GM12878 (cell line): ENCODE results near the gene GNRHR. TPM values are rescaled to one million over a fixed set of nuclear protein-coding genes. Genes with fewer than 3 reads are reported as not detected.
A peak's percentile ranks its signal among the peaks of the same experiment; 100 is the strongest.

Experiments
- ATAC-seq: fragments of 200-7000 bp; cut with Tn5 transposase; 3 replicates; pipeline ENCODE4 v1.9.1; 2020; ENCODE audit warnings: mild to moderate bottlenecking, moderate library complexity
- BruUV-seq: library from RNA; stranded (reverse); fragments of 400-500 nt; replicated peaks from 2 replicates; lab custom pipeline; 2021; lab: Mats Ljungman, UMichigan
- CTCF ChIA-PET: fragments of 300-600 bp; sonication (Branson Sonifier 250); formaldehyde crosslinking; extraction: SDS; loops from one replicate; lab custom pipeline; 2021; ENCODE audit warnings: inconsistent platforms; lab: Yijun Ruan, JAX
- POLR2A ChIA-PET: fragments of 350-600 bp; formaldehyde crosslinking; extraction: SDS; loops from one replicate; lab custom pipeline; 2021; ENCODE audit warnings: inconsistent platforms; lab: Charles Lee
- RAD21 ChIA-PET: fragments of 300-600 bp; sonication (Branson Sonifier 250); formaldehyde crosslinking; loops from one replicate; lab custom pipeline; 2023; ENCODE audit warnings: antibody characterized with exemption; ENCODE audit not compliant: unreplicated experiment; lab: Charles Lee
- SMC1A ChIA-PET: fragments of 300-600 bp; sonication (Branson Sonifier 250); formaldehyde crosslinking; loops from one replicate; lab custom pipeline; 2023; ENCODE audit not compliant: unreplicated experiment, uncharacterized antibody; lab: Charles Lee
- DNase-seq: peaks from one replicate; pipeline ENCODE4 v3.0.0-alpha.2; 2011; ENCODE audit warnings: low read depth, low spot score
- FAIRE-seq: peaks from 3 replicates; lab custom pipeline; 2011; peaks lifted over from hg19 to GRCh38; lab: Jason Lieb, UNC
- H2AFZ ChIP-seq: 2 replicates; pipeline ENCODE4 v1.6.0; 2011; ENCODE audit warnings: low read depth, low read length, control low read depth; ENCODE audit not compliant: control insufficient read depth
- H3K27ac ChIP-seq: 2 replicates; pipeline ENCODE4 v1.5.1; 2011; ENCODE audit warnings: control low read depth; ENCODE audit not compliant: control insufficient read depth, insufficient read depth
- H3K27me3 ChIP-seq, 2 experiments: replicated peaks in 1 of 2; 2 replicates each; pipeline versions ENCODE4 v1.6.0 to v1.6.1; 2011; ENCODE audit warnings: low read length in 1 of 2; ENCODE audit not compliant: control insufficient read depth in 2 of 2, insufficient read depth in 2 of 2
- H3K36me3 ChIP-seq, 2 experiments: 2 replicates each; pipeline ENCODE4 v1.5.1; 2011; ENCODE audit warnings: low read length in 1 of 2; ENCODE audit not compliant: control insufficient read depth in 2 of 2, insufficient read depth in 2 of 2
- H3K4me1 ChIP-seq: 2 replicates; pipeline ENCODE4 v1.6.1; 2011; ENCODE audit warnings: mild to moderate bottlenecking, low read length, moderate library complexity, mixed read lengths; ENCODE audit not compliant: control insufficient read depth, insufficient read depth
- H3K4me2 ChIP-seq: 2 replicates; pipeline ENCODE4 v1.6.0; 2011; ENCODE audit warnings: control low read depth; ENCODE audit not compliant: control insufficient read depth, insufficient read depth
- H3K4me3 ChIP-seq: fragments of 200-600 bp; sonication (generic); 2 replicates; pipeline ENCODE4 v1.5.1; 2016
- H3K79me2 ChIP-seq: 2 replicates; pipeline ENCODE4 v1.6.0; 2011; ENCODE audit warnings: low read length; ENCODE audit not compliant: control insufficient read depth, insufficient read depth
- H3K9ac ChIP-seq: 2 replicates; pipeline ENCODE4 v1.8.0; 2011; ENCODE audit warnings: low read length, control low read depth, mixed read lengths; ENCODE audit not compliant: control insufficient read depth, insufficient read depth
- H3K9me3 ChIP-seq: replicated peaks from 3 replicates; pipeline ENCODE4 v1.5.1; 2011; ENCODE audit warnings: mild to moderate bottlenecking, low read length; ENCODE audit not compliant: control insufficient read depth, insufficient read depth
- H4K20me1 ChIP-seq: 2 replicates; pipeline ENCODE4 v1.6.0; 2011; ENCODE audit not compliant: control insufficient read depth, insufficient read depth
- ATF7 ChIP-seq: fragments of 450-650 bp; IDR thresholded peaks from 2 replicates; pipeline ENCODE4 v1.6.1; 2016; ENCODE audit warnings: low read depth, mild to moderate bottlenecking
- BHLHE40 ChIP-seq, 2 experiments: fragments of 450-650 bp in 1 of 2; IDR thresholded peaks; 2 replicates each; pipeline ENCODE4 v1.6.1; 2011 to 2017; ENCODE audit warnings: low read depth in 2 of 2, borderline replicate concordance in 1 of 2, improper control_type of control experiment in 1 of 2, low read length in 1 of 2, mild to moderate bottlenecking in 1 of 2
- RAD21 ChIP-seq: IDR thresholded peaks from 2 replicates; pipeline ENCODE4 v1.6.1; 2011; ENCODE audit warnings: mild to moderate bottlenecking, low read depth, low read length, moderate library complexity; ENCODE audit not compliant: insufficient read depth
- SMC3 ChIP-seq: IDR thresholded peaks from 2 replicates; pipeline ENCODE4 v1.6.1; 2011; ENCODE audit warnings: low read length, improper control_type of control experiment, borderline replicate concordance
- WGBS: methylation state at CpG from one replicate; pipeline ENCODE4 v1.1.6; 2016; ENCODE audit warnings: low lambda C conversion rate; ENCODE audit not compliant: insufficient replicate concordance, insufficient coverage; ENCODE audit errors: missing lambda C conversion rate; 5-methylcytosine and 5-hydroxymethylcytosine counted together
- in situ Hi-C: fragments of 300-500 bp; cut with MboI; formaldehyde crosslinking; loops from 9 replicates; pipeline ENCODE4 v1.14.3; 2018; ENCODE audit warnings: mixed read lengths
- intact Hi-C: fragments of 100-400 bp; cut with micrococcal nuclease; formaldehyde crosslinking; loops from one replicate; pipeline ENCODE4 v1.14.2; 2022; ENCODE audit not compliant: unreplicated experiment
- polyA plus RNA-seq, 11 experiments: library from polyadenylated mRNA; depleted of rRNA in 4 of 11; unstranded in 6 of 11; stranded (reverse) in 5 of 11; fragments of >200 nt; fragmentation: Nextera tagmentation in 4 of 11; fragmentation: Illumina TruSeq in 1 of 11; extraction: Ambion mirVana in 4 of 11; extraction: Trizol in 1 of 11; gene quantifications; 1 replicate in 1 of 11; 2 replicates in 10 of 11; pipeline versions ENCODE4 v1.2.1 to v1.2.3, GENCODE V29; 2011 to 2016; ENCODE audit warnings: inconsistent platforms in 2 of 11, missing spikeins in 2 of 11, low read depth in 1 of 11
- total RNA-seq, 4 experiments: library from RNA; depleted of rRNA in 3 of 4; stranded (reverse); fragments of >200 nt in 3 of 4; fragmentation: Illumina TruSeq in 1 of 4; extraction: Trizol in 1 of 4; gene quantifications; 2 replicates each; pipeline versions ENCODE4 v1.2.1 to v1.2.3, GENCODE V29; 2013 to 2021
- TF ChIP-seq, protein P1 (sequence below), 3 experiments: IDR thresholded peaks in 2 of 3; conservative IDR thresholded peaks in 1 of 3; 2 replicates each; pipeline ENCODE4 v1.5.1; 2011; ENCODE audit warnings: low read depth in 3 of 3, low read length in 3 of 3, mild to moderate bottlenecking in 3 of 3, control low read depth in 2 of 3, moderate library complexity in 2 of 3, inconsistent platforms in 1 of 3, mixed read lengths in 1 of 3; ENCODE audit not compliant: control insufficient read depth in 2 of 3, insufficient read depth in 1 of 3; ENCODE audit errors: extremely low read depth in 1 of 3

The GNRHR gene
- total and polyA plus RNA-seq, 10 of the 15 experiments (the other 5 are each of a cell fraction or from before 2014, with no cell fraction given), result 0.02 to 0.12 (median 0.08) TPM; not detected in 7

DNA sequence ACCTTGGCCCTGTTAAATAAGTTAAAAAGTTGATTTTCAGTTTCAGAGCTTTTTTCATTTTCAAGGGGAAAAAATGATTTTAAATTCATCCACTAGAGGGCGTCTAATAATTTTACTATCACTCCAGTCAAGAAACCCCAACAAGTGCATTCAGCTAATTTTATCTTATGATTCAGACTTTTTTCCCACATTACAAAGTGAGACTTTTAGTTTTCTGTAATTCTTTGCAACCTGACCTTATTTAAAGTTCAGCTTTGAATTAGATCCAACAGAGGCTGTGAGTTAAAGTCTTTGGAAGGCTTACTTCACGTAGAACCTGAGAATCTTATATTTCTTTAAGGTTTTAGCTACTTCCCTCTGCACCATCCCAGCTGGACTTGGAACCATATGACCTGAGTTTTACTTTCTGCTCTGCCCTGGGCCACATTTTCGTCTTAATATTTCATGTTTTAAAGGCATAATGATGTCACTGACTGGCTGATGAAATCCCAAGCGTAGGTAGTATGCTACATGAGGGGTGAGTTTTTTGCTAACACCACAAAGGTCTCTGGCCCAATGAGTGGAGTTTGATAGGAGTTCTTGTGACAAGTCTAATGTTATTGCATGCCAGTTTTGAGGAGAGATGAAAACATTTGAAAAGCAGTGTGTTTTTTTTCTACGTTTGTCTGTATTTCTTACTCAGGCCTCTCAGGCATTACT is 7.2 kb downstream of the GNRHR start:
- intact Hi-C loops, result loop anchor here (2.0 to 10.0 kb wide), 3 partner anchors 168 to 428 kb away; no protein-coding TSS in a partner anchor
- 59% methylated on average over 5 of the region's 5 CpGs for WGBS
- no peaks in the 10 kb centered on the region for H3K9me3 ChIP-seq
- DNase-seq (peak; percentile 13), ATAC-seq (peak; percentile 56)
- ChIA-PET RAD21 (interaction anchor here (0.8 to 1.9 kb wide), 14 partner anchors 8 to 429 kb away, joined by 3 to 8 read pairs (median 4); partner anchors contain the start of genes CENPC, STAP1 and UBA6), CTCF (interaction anchor here (0.6 to 6.9 kb wide), 37 partner anchors 8 to 1383 kb away, joined by 3 to 94 read pairs (median 6); partner anchors contain the start of genes CENPC, STAP1 and UBA6), POLR2A (interaction anchor here (0.9 kb wide), 1 partner anchor 164 kb away, joined by 5 read pairs; no protein-coding TSS in a partner anchor)
- no peak overlapping the region for H3K4me3 ChIP-seq
- H3K9ac ChIP-seq, result no peak overlapping the region
- no peak overlapping the region; the same call in 1 of the 2 replicates for H2AFZ ChIP-seq
- no peaks in the 10 kb centered on the region for H3K36me3 ChIP-seq
- no peak overlapping the region for H3K4me2 ChIP-seq
- BruUV-seq, result no TSS peak
- TF ChIP-seq BHLHE40 (IDR thresholded peaks at IDR 0.05; ENCODE audit: borderline replicate concordance in 1 of 2, low read depth in 2 of 2, low read length in 1 of 2) (no peak), RAD21 (peak; percentile 43; the same call in 1 of the 2 replicates), ATF7 (0 out of 2 replicates have a peak, but pooled peaks have one; percentile 22), SMC3 (peak; percentile 26; the same call in 1 of the 2 replicates)
- TF ChIP-seq, protein P1, sequence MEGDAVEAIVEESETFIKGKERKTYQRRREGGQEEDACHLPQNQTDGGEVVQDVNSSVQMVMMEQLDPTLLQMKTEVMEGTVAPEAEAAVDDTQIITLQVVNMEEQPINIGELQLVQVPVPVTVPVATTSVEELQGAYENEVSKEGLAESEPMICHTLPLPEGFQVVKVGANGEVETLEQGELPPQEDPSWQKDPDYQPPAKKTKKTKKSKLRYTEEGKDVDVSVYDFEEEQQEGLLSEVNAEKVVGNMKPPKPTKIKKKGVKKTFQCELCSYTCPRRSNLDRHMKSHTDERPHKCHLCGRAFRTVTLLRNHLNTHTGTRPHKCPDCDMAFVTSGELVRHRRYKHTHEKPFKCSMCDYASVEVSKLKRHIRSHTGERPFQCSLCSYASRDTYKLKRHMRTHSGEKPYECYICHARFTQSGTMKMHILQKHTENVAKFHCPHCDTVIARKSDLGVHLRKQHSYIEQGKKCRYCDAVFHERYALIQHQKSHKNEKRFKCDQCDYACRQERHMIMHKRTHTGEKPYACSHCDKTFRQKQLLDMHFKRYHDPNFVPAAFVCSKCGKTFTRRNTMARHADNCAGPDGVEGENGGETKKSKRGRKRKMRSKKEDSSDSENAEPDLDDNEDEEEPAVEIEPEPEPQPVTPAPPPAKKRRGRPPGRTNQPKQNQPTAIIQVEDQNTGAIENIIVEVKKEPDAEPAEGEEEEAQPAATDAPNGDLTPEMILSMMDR (IDR thresholded peaks at IDR 0.05 in 2 of 3, conservative IDR thresholded peaks at IDR 0.05 in 1 of 3; ENCODE audit: control insufficient read depth in 2 of 3, extremely low read depth in 1 of 3, insufficient read depth in 1 of 3, low read depth in 3 of 3, low read length in 3 of 3), result peak in 2 of 3 experiments; percentile 51 to 52; a peak in 3 of 6 replicates
- TF ChIP-seq, all 136 proteins: peak for 4
- no peak for FAIRE-seq
- H3K4me1 ChIP-seq, result no peaks in the 10 kb centered on the region
- no peaks in the 10 kb centered on the region for H3K27me3 ChIP-seq
- no peak overlapping the region for H3K27ac ChIP-seq
- SMC1A ChIA-PET, result interaction anchor here (0.7 to 2.9 kb wide), 24 partner anchors 8 to 429 kb away, joined by 3 to 22 read pairs (median 6); partner anchors contain the start of genes STAP1 and UBA6
- H4K20me1 ChIP-seq, result no peaks in the 10 kb centered on the region
- no peaks in the 10 kb centered on the region for H3K79me2 ChIP-seq
- in situ Hi-C loops, result no loop called here
